Stimulated activated naive CD8-positive, alpha-beta T cell treated with anti-CD3 and anti-CD28 coated beads, Interleukin-15, Interleukin-2, amounts not matched to agents 100 ng/mL and 50 ng/mL, for 24 hours (primary cell): ENCODE data around the gene ARHGAP23.

Experiments
- H3K27ac Mint-ChIP-seq: one replicate; pipeline ENCODE4 v1.8.0; 2021; ENCODE audit warnings: mild to moderate bottlenecking, mixed read lengths
- H3K27me3 Mint-ChIP-seq: one replicate; pipeline ENCODE4 v1.8.0; 2021; ENCODE audit warnings: mixed read lengths
- H3K36me3 Mint-ChIP-seq: one replicate; pipeline ENCODE4 v1.8.0; 2021; ENCODE audit warnings: low read depth, mixed read lengths
- H3K4me1 Mint-ChIP-seq: one replicate; pipeline ENCODE4 v1.8.0; 2021; ENCODE audit warnings: low read depth, mixed read lengths
- H3K4me3 Mint-ChIP-seq: one replicate; pipeline ENCODE4 v1.8.0; 2021; ENCODE audit warnings: mild to moderate bottlenecking, mixed read lengths
- H3K9me3 Mint-ChIP-seq: one replicate; pipeline ENCODE4 v1.8.0; 2021; ENCODE audit warnings: mixed read lengths

Gene ARHGAP23

DNA sequence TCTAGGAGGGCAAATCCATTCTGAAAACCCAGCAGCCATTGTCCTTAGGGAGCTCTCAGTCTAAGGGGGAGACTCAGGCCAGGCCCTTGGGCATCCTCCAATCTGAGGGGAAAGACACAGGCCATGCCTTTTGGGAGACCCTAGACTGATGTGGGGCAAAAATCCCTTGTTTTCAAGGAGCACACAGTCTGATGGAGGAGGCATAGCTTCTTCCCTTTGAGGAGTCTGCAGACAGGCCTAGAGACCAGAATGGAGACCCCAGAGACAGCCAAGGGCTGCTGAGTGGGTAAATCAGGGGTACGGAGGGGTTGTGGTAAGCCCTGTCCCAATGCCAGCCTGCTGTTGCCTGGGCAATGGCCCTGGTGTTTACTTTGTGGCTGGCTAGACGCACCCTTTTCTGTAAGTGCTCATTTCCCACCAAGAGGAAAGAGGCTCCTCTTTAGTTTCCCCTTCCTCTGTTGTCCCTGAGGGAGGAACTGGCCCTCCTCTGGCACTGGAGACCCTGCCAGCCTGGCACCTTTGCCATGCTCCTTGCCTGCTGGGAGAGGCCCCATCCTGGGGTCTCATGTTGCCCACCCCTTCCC is 19.3 kb downstream of the ARHGAP23 start:
- H3K27ac Mint-ChIP-seq: no peak overlapping the region
- H3K36me3 Mint-ChIP-seq: no peaks in the 10 kb centered on the region
- H3K27me3 Mint-ChIP-seq: peaks cover 13% of the 10 kb centered on the region

DNA sequence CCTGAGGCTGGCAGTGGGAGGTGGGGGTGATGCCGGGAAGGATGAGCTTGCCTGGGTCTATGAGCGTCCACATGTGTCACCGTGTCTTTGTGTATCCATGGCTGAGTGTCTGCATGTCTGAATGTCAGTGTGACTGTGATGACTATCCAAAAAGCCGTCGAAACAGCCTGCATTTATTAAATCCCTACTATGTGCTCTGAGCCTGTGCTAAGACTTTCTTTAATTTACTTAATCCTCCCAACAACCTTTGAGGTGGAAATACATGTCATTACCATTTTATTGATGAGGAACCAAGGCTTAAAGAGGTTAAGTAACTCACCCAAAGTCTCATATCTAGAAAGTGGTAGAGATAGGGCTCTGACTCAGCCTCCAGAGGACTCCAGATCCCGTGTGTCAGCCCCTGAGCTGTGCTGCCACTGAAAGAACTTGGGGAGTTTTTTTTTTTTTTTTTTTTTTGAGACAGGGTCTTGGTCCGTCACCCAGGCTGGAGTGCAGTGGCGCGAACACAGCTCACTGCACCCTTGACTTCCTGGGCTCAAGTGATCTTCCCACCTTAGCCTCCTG is 20.0 kb downstream of the ARHGAP23 start:
- Mint-ChIP-seq H3K27me3 (peaks cover 20% of the 10 kb centered on the region), H3K36me3 (no peaks in the 10 kb centered on the region), H3K27ac (no peak overlapping the region), H3K4me3 (no peak overlapping the region), H3K9me3 (no peaks in the 10 kb centered on the region), H3K4me1 (peaks cover 6% of the 10 kb centered on the region)

More for the DNA sequence above, 19.3 kb downstream of the ARHGAP23 start:
- no peak overlapping the region for H3K4me3 Mint-ChIP-seq
- no peaks in the 10 kb centered on the region for H3K4me1 Mint-ChIP-seq
- no peaks in the 10 kb centered on the region for H3K9me3 Mint-ChIP-seq

DNA sequence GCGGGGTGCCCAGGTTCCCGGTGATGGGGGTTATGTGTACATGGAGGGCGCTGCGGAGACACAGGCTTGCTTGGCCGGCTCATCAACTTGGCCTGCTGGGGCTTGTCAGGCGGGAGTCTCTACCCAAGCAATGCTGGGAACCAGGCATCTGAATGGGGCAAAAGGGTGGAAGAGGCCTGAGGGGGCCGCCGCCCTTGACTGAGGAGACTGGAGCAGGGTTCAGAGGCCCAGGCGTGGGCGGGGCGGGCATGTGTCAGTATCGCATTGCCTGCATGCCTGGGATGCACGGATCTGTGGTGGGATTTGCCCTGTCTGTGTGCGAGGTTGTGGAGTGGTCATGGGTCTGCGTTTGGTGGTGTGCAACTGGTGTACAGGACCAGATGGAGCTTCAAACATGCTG is 21.1 kb downstream of the ARHGAP23 start:
- Mint-ChIP-seq H3K27me3 (peaks cover 26% of the 10 kb centered on the region), H3K9me3 (no peaks in the 10 kb centered on the region), H3K27ac (no peak overlapping the region), H3K36me3 (no peaks in the 10 kb centered on the region), H3K4me3 (no peak overlapping the region), H3K4me1 (peaks cover 7% of the 10 kb centered on the region)

DNA sequence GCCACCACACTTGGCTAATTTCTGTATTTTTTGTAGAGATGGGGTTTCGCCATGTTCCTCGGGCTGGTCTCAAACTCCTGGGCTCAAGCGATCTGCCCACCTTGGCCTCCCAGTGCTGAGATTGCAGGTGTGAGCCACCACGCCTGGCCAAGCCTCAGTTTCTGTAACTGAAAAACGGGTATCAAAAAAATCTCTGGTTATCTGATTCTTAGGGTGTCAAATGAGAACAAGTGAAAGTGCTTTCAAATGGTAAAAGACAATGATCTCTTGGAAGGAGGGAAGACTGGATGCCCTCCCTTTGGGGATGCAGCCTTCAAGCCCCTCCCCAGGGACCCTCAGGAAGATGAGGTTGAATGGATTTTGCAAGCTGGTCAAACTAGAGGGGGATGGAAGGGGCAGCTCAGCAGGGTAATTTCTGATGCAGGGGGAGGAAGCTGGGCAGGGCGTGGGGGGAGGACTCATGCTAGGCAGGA is 22.3 kb downstream of the ARHGAP23 start:
- Mint-ChIP-seq H3K27ac (no peak overlapping the region), H3K4me3 (no peak overlapping the region), H3K27me3 (peaks cover 35% of the 10 kb centered on the region), H3K4me1 (peaks cover 7% of the 10 kb centered on the region), H3K36me3 (no peaks in the 10 kb centered on the region), H3K9me3 (no peaks in the 10 kb centered on the region)

DNA sequence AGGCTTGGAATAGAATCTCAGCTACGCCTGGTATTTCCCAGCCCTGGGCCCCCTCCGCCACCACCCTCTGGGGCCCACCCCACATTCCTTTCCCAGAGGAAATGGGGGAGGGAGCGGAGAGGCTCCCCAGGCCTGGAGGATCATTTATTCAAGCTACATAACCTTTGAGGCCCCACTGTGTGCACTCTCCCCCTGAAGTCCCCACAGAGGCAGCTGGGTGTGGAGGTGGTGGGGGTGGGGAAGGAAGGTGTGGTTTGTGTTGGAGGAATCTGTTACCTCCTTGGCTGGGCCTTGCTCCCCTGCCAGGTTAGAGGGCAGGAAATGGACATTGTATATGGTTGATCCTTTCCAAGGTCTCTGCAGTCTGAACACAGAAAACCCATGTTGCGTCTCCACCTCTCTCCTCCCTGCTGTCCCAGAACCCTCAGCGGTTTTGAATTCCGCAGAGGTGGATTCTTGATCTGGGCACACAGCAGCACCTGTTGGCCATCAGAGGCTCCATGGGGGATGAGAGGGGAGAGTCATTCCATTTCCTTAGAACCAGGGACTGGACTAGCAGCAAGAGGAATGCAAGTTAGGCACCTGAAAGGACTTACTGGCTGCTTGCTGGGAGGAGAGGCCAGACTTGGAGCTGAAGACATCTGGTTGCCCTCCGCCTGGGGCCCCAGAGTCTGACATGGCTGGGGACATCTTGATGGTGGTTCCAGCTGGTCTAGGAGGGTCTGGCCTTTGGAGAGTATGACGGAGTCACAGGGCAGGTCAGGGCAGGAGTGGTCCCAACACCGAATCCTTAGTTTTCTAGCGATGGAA is 23.0 kb downstream of the ARHGAP23 start:
- Mint-ChIP-seq H3K27ac (no peak overlapping the region), H3K4me3 (no peak overlapping the region), H3K9me3 (no peaks in the 10 kb centered on the region), H3K27me3 (peaks cover 38% of the 10 kb centered on the region), H3K4me1 (peaks cover 7% of the 10 kb centered on the region), H3K36me3 (no peaks in the 10 kb centered on the region)

DNA sequence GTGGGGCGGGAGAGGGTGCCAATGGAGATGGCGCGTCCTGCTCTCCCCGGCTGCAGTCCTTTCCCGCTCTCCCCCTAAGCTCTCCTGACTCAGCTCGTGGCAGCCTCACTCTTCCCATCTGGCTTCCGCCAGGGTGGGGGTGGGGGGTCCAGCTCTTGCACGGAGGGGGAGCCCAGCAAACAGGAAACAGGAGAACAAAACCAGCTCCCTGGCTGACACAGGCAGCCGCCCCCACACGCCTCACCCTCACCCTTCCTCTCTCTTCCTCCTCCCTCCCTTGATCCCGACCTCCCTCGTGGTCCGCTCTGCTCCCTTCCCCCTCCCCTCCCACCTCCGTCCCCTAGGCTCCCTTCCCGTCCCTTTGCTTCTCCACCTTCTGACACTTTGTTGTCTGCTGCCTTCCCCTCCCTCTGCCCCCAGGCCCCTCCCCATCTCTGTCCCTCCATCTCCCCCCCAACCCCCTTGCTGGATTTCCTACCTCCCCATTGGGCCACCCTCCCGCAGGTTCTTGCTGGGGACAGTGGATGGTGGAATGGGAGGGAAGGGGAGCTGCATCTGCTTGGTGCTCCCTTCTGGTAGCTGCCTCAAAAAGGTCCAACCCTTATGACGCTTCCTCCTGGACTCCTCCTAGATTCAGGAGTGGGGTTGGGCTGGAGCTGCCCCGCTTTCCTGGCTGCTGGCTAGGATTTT is 23.7 kb downstream of the ARHGAP23 start:
- Mint-ChIP-seq H3K36me3 (no peaks in the 10 kb centered on the region), H3K27me3 (peaks cover 38% of the 10 kb centered on the region), H3K4me1 (peaks cover 7% of the 10 kb centered on the region), H3K27ac (no peak overlapping the region), H3K4me3 (no peak overlapping the region), H3K9me3 (no peaks in the 10 kb centered on the region)

DNA sequence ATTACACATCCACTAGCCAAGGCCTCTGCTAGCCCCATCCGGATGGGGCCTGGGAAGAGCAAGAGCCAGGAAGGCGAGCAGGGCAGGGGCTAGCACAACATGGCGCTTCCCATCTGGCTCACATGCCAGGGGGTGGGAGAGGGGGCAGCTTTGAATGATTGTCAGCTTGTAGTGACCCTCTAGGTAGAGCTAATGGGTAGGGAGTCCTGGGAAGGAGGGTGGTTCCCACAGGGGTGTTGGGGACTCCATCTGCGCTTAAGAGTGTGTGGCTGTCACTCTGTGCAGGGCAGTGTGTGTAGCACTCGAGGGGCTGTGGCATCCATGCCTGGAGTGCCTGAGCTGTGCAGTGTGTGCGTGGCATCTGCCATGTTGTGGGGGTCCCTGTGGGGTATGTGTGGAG is 24.5 kb downstream of the ARHGAP23 start:
- no peaks in the 10 kb centered on the region for H3K9me3 Mint-ChIP-seq
- H3K36me3 Mint-ChIP-seq: no peaks in the 10 kb centered on the region
- H3K27ac Mint-ChIP-seq: no peak overlapping the region
- peak overlapping the region; percentile 28 for H3K4me3 Mint-ChIP-seq
- H3K4me1 Mint-ChIP-seq: peaks cover 7% of the 10 kb centered on the region
- H3K27me3 Mint-ChIP-seq: peaks cover 43% of the 10 kb centered on the region

DNA sequence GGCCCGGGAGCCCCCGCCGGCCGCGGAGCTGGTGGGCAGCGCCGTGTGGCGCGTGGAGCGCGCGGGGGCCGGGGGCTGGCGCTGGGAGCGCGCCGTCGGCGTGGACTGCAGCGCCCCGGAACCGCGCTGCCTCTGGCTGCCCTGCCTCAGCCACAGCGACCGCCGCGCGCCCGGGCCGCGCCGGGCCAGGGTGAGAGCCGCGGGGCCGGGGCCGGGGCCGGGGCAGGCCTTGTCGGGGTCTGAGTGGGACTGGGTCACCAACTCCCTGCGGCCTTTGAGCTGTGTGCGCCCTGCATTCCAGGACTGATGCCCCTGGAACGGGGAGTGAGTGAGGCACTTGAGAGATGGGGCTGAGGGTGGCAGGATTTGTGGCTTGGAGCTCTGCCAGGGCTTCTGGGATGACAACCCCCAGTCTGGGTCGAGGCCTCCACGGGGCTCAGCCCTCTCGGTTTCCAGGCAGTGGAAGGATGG is 25.7 kb downstream of the ARHGAP23 start:
- peaks cover 7% of the 10 kb centered on the region for H3K4me1 Mint-ChIP-seq
- H3K36me3 Mint-ChIP-seq: no peaks in the 10 kb centered on the region
- H3K9me3 Mint-ChIP-seq: no peaks in the 10 kb centered on the region
- peaks cover 43% of the 10 kb centered on the region for H3K27me3 Mint-ChIP-seq
- H3K27ac Mint-ChIP-seq: no peak overlapping the region
- H3K4me3 Mint-ChIP-seq: no peak overlapping the region

DNA sequence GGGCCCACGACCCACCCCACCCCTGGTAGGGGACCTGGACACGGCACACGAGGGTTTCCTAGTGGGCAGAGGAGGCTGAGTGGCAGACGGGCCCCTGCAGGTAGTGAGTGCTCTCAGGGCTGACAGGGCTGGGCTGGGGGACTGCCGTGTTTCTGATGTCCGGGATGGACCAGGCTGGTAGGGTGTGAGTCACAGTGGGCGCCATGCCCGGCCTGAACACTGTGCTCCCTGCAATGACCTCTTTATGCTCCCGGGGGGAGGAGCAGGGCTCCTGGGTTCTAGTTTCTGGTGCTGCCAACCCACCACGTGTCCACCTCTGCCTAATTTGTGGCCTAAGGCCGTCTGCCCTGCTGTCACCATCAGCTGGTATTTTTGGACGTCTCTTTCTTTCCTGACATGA is 26.3 kb downstream of the ARHGAP23 start:
- no peak overlapping the region for H3K27ac Mint-ChIP-seq
- H3K27me3 Mint-ChIP-seq: peaks cover 43% of the 10 kb centered on the region
- peaks cover 7% of the 10 kb centered on the region for H3K4me1 Mint-ChIP-seq
- H3K36me3 Mint-ChIP-seq: no peaks in the 10 kb centered on the region
- no peak overlapping the region for H3K4me3 Mint-ChIP-seq
- H3K9me3 Mint-ChIP-seq: no peaks in the 10 kb centered on the region

DNA sequence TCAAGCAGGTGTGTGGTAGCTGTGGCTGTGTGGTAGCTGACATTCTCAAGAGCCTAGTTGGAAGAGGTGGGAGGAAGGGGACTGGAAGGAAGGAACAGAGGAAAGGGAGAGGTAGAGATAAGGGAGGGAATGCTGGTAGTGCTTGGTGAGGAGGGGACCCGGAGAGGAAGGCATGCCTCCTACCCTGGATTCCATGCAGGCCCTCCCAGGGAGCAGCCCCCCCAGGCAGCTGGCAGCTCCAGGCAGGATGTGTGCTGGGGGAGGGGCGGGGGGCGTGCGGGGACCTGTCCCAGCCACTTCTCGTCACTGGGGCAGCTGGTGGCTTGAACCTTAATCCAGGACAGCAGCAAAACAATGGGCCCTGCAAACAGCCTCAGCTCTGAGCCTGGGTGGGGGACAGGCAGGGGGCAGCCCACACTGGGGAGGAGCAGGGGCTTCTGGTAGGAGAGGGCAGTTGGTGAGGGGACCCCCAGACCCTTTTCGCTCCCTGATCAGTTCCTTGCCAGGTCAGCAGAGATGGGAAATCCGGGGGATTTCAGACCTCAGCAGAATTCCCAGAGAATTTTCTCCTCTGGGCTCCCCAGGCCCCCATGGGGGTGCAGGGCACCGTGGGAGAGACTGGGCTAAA is 27.1 kb downstream of the ARHGAP23 start:
- H3K36me3 Mint-ChIP-seq: no peaks in the 10 kb centered on the region
- peaks cover 7% of the 10 kb centered on the region for H3K4me1 Mint-ChIP-seq
- no peaks in the 10 kb centered on the region for H3K9me3 Mint-ChIP-seq
- H3K27ac Mint-ChIP-seq: no peak overlapping the region
- no peak overlapping the region for H3K4me3 Mint-ChIP-seq
- H3K27me3 Mint-ChIP-seq: peaks cover 43% of the 10 kb centered on the region

DNA sequence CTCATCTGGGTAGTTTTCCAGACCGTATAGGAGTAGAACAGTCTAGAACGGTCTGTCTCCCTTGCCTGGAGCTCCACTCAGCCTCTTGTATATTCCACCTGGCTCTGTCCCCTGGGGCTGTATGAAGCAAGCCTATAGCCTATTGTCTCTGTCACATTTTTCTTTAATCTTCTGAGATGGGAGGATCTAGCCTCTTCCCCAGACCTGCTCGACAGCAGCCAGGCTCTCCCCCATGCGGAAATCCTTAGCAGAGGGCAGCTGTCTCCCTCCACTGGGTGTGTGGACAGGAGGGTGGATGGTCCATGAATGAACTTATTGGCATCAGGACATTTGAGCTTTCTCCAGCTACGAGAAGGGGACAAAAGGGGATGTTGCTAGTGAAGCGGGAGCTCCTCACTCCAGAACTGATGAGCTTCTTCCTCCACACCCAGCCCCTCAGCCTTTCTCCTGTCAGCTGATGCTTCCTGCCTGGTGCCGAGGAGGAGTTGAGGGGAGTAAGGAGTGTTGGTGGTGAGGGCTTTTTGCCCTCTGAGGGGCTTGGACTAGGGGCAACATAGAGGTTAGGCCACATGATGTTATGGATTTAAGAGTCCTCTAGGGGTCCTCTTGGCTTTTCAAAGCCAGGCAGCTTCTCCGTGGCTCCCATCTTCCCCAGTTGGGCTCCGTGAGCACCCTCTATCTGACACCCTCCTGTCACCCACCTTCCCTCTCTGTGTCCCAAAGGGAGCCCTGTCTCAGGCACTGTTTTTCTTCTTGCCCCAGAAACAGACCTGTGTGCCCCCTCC is 28.0 kb downstream of the ARHGAP23 start:
- Mint-ChIP-seq H3K27ac (no peak overlapping the region), H3K27me3 (peaks cover 39% of the 10 kb centered on the region), H3K4me3 (no peak overlapping the region), H3K9me3 (no peaks in the 10 kb centered on the region), H3K36me3 (no peaks in the 10 kb centered on the region), H3K4me1 (peaks cover 7% of the 10 kb centered on the region)

DNA sequence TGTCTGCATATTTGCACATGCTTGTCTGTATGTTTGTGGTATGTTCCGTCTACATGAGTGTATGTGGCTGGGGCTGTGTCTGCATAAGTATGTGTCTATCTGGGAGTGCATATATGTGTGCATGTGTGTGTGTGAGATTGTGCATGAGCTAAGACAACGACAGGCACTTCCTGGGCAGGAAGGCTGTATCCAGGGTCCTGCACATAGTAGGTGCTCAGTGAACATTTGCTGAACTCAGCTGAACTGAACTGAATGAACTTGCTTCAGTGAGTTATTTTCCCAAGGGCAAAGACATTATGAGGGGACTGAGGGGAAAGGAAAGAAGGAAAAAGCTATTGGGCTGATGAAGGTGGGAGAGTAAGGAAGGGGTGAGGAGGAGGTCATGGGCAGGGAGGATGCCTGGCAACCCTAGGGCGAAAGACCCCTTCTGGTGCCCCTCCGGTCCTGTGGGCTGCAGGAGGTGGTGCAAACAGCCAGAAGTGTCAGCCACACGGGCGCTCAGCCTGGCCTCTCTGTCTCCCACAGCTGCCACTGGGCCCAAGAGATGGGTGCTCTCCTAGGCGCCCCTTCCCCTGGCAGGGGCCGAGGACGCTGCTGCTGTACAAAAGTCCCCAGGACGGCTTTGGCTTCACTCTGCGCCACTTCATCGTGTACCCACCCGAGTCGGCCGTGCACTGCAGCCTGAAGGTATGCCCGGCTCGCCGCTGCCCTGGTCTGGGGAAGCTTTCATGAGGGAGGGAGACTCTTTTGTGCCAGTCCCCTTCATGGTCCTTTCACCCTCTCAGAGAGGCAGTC is 29.5 kb downstream of the ARHGAP23 start:
- Mint-ChIP-seq H3K36me3 (no peaks in the 10 kb centered on the region), H3K4me3 (no peak overlapping the region), H3K4me1 (peaks cover 6% of the 10 kb centered on the region), H3K9me3 (no peaks in the 10 kb centered on the region), H3K27ac (no peak overlapping the region), H3K27me3 (peaks cover 32% of the 10 kb centered on the region)

DNA sequence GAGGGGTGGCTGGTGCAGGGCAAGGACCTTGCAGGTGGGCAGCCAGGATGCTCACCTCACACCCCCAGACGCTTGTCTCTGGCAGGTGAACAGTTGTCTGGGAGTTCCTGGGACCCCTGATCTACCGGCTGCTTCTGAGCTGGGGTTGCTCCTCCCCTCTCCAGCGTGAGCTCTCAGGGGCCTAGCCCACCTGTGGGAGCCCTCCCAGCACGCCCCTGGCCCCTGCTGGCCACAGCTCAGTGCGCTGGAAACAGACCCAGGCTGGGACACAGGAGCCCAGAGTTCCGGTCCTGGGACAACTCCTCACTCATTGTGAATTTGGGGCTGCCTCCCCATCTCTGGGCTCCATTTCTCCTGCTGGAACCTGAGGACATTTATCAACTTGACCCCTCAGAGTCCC is 30.3 kb downstream of the ARHGAP23 start:
- Mint-ChIP-seq H3K9me3 (no peaks in the 10 kb centered on the region), H3K4me3 (no peak overlapping the region), H3K36me3 (no peaks in the 10 kb centered on the region), H3K4me1 (no peaks in the 10 kb centered on the region), H3K27me3 (peaks cover 25% of the 10 kb centered on the region), H3K27ac (no peak overlapping the region)
